GM18909 (cell line): ENCODE measurements around the gene PDE4D.
A peak's percentile ranks its signal among the peaks of the same experiment; 100 is the strongest.
"Not testable (repeated sequence)": the region's sequence is repeated elsewhere in the genome, so short reads cannot be mapped to it uniquely, and the experiment has no call there.

Source experiments
- ATAC-seq: cut with Tn5 transposase; IDR thresholded peaks from one replicate; pipeline ENCODE4 v1.9.1; 2021; ENCODE audit warnings: mild to moderate bottlenecking; ENCODE audit not compliant: unreplicated experiment, poor library complexity

The PDE4D gene

DNA sequence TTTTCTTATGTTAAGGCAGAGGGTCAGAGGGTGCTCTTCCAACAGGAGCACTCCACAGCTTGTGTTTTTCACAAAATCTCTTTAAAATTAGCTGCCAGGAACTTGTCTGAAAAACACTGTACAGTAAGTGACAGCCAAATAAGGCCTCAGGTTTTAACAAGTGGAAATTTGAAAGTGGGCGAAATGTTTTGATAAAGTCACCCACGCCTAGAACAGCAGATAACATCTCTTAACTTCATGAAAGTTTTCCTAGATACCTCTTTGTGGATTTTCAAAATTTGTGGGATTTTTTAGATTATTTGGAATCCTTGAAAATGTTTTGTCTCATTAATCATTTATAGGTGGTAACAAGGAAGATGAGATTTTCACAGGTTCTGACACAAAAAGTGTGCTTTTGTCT, 121.3 kb downstream of the PDE4D start:
- no peak for ATAC-seq

DNA sequence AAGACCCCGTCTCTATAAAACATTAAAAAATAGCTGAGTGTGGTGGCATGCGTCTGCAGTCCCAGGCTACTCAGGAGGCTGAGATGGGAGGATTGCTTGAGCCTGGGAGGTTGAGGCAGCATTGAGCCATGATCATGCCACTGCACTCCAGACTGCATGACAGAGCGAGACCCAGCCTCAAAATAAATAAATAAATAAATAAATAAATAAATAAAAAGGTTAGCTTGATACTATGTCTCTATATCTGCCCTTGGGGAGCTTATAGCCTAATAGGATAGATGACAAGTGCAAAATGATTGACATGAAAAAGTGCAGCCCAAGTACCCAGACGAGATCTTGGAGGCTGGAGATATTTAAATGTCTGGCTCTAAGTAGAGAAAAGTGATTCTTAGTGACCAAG, 122.6 kb downstream of the PDE4D start:
- no peak for ATAC-seq

DNA sequence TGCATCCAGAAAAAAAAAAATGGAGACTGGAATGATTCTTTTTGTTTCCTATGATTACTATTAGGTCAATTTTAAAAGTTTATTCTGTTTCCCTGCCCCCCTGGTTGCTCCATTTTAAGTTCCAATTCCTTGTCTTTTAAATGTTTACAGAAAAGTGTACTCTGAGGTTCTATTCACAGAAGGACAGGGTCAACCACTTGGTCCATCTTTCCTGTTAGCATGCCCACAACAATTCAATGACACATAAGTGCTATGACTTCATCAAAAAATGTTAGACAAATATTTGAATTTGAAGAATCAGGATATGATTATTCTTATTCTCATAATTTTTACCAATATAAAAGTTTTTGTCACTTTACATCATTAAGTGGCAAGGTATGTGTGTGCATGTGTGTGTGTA, 123.7 kb downstream of the PDE4D start:
- no peak for ATAC-seq

DNA sequence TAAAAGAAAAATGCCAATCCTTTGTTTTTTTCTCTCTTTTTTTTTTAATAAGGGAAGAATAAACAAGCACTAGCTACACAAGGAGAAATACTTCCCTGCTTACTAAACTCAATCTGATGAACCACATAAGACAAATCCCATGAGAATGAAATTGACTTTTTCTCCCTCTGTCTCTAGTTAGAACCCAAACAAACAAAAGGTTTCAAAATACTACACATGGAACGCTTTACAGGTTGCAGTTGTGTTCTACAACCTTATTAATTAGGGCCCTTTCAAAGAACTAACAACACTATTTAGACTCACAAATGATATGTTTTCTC, 124.5 kb downstream of the PDE4D start:
- ATAC-seq: no peak

DNA sequence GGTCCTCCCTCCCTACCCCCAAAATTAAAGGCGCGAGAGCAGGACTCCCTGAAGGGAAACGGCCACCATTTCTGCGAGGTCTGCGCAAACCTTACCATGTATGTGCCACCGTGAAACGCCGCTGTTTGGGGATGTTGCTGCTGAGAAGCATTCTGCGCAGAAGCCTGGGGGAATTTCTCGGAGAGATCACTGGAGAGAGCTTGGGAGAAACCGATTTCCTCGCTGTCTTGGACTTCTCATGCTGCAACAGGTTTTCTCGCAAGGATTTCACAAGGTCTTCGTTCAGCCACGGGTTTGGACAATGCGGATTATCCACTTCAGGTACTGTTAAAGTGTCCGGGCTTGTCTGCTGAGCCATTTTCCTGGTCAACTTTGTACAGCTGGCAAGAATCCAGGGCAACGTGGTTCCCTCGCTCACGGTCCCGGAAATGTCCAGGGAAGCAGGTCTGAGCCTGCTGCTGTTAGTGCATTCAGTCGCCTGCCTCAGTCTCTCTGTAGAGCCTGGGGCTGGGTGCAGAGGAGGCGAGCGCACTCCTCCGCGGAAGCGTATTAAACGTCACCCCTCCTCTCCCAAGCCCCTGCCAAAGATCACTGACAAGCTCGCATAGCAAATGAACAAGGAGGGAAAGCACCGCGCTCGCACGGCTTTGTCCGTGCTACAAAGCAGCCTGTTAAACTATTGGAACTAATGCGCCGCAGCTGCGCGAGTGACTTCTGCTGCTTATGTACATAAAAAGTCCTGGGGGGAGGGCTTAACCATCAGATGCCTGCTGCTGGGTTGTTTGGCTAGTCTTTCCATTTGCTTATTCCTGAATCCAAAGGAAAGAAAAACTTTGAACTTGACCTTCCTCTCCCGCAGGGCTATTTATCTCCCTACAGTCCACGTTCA, 125.1 kb downstream of the PDE4D start:
- peak; percentile 70 for ATAC-seq

DNA sequence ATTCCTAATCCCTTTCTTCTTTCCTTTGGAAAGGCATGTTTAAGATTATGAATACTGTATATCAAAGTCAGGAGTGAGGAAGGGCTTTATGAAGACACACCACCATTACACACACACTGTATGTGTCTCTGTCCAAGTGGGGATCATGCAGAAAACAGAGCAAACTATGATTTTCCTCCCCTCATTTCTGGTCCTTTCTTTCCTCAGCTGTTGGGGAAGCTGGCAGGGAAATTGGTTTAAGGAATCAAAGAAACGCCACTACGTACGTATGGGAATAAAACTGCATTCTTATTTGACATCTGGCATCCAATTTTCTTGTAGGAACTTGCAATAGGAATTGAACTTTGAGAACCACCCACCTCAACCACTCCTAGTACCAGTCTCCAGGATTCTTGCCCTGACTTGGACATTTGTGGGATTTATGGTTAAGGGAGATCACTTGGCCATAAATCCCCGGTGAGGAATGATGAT, 125.8 kb downstream of the PDE4D start:
- ATAC-seq: no peak

DNA sequence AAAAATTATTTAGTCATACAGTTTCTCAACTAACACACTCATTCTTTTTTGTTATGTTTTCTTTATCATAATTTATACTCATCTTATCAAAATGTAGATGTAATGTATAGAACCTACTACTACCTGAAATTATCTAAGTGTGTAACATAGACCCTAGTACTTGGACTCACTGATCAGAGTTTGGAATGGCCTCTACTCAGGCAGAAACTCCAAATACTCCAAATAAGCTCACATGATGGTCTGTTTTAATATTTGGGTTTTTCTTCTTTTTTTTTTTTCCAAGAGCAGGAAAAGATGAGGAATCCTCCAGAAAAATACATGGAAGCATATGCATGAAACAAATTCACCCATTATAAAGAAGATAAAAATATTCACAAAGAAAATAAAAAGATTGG, 126.3 kb downstream of the PDE4D start:
- no peak for ATAC-seq

DNA sequence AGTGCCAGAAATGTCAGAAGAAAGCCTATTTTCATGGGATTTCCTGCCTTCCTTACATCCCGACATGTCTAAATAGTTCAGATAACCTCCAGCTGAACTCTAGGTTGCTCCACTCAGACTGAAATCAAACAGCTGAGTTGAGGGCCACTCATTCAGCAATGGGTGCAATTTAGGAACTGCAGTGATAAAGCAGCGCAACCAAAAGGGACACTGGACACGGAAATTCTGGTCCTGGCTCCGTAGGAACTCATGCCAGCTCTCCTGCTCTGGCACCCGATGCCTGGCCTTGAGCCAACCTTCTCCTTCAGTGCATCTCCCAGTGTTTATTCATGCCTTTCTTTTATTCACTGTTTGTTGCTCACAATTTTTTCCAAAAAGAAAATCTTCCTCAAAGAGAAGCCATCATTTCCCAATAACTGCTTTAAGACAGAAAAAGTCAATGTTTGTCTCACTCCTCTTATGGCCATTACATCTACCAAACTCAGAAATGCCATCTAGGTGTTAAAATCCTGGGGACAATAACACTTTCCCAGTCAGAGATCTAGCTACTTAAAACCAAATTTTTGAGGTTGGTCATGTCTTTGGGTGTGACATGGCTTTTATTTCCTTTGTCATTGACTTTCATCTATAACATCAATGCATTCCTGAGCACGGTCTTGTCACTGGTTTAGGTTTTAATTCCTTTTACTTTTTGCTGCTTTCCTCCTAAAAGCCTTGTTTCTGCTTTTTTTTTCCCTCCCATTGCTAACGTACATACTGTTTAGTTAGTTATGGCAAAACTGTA, 126.9 kb downstream of the PDE4D start:
- no peak for ATAC-seq

DNA sequence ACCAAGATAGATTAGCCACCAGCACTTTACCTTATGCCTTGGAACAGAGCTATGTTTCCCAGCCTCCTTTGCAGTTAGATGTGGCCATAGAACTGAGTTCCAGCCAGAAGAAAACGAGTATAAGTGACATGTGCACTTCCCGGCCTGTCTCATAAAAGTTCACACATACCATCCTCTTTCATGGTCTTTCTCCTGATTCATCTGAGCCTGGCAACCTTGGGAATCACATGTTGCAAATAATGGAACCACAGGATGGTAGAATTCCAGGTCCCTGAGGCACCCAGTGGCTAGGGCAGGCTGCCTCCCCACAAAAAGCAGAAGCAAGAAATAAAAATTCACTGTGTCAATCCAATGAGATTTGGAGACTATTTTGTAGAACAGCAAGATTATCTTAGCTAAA, 128.1 kb downstream of the PDE4D start:
- no peak for ATAC-seq

DNA sequence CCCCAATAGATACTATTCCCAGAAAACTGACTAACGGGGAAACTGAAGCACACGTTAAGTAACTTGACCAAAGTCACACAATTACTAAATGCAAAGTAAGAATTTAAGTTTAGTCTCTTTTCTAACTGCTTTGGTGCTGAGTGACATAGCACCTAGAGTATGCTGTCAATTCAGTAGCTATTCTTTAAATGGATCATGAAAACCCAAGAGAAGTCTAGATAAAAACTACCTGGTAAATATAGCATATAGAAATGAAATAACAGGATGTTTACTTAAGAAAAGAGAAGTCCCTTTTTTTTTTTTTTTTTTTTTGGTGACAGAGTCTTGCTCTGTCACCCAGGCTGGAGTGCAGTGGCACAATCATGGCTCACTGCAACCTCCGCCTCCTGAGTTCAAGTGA, 129.2 kb downstream of the PDE4D start:
- ATAC-seq: no peak

DNA sequence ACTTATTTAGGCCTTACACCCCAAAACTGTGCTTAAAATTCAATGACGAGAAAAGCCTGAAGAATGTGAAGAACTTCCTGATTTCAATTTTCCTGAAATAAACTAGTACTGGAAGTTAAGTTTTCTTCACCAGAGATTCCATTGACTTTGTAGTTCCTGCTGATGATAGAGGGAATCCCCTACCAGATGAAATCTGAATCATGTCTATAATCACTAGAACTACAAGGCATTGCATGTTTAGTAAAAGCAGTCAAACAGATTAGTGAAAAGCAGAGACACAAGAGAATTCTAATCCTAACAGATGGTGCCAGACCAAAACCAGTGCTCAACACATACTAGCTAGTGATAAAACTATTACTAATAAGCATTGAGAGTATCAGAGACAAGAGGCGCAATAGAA, 130.0 kb downstream of the PDE4D start:
- ATAC-seq: no peak

DNA sequence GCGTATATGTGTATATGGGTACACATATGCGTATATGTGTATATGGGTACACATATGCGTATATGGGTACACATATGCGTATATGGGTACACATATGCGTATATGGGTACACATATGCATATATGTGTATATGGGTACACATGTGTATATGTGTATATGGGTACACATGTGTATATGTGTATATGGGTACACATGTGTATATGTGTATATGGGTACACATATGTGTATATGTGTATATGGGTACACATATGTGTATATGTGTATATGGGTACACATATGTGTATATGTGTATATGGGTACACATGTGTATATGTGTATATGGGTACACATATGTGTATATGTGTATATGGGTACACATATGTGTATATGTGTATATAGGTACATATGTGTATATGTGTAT, 131.3 kb downstream of the PDE4D start:
- not testable (repeated sequence) for ATAC-seq

DNA sequence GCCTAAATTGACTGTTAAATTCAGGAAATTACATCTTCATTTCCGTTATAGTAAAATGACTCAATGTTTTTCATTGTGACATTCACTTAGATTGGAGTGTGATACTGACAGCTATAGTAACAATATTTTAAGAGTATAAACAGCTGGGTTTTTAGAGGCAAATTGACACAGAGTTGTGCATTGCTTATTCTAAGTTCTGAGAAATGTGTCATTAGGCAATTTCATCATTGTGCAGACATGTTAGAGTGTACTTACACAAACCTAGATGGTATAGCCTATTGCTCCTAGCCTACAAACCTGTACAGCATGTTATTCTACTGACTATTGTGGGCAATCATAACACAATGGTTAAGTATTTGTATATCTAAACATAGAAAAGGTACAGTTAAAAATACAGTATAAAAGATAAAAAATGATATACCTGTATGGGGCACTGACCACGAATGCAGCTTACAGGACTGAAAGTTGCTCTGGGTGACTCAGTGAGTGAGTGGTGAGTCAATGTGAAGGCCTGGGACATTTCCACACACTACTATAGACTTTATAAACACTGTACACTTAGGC, 132.7 kb downstream of the PDE4D start:
- no peak for ATAC-seq

DNA sequence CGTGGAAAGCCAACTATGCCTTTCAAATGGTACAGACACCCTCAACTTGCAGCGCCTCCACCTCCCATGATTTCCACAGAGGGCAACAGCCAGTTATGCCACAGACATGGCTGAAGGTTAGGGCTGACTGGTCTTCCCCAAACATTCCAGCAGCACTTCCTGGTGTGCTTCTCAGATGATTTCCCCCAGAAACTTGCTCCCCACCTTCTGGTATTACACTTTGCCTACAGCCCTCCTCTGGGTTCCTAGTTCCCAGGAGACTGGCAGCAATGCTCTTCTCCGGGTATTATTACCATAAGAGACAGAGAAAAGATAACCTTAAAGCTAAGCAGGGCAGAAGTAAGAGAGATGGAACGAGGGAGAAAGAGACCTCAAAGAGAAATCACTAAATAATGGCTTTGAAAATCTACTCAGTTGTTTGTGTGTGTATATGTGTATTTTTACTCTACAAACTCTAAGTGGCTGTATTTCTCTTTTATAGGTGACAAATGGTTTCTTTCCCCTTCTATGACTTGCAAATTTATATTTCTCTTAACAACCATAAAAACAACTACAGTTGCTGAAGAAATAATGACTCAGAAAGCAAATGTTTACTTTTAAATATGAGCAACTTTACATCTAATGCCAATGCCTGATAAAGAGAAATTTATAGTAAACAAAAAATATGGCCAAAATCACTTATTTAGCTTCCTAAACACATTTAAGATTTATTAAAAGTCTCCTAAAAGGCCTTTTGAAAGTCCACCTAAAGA, 133.8 kb downstream of the PDE4D start:
- ATAC-seq: no peak

DNA sequence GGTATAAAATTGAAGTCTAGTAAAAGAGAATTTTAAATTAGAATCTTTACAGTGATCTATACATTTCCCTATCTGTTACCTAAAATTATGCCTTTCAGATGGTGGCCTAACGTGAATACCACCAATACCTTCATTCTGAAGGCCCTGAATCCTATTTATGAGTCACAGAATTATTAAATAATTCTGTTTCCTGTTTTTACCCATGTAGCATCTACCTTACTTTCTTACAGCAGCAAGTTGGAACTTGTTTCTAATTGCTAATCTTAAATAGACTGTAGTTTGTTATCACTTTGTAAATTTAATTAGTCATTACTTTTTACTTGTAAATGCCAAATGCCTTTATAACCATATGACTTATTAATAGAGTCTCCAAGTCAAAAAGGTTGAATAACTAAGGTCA, 135.0 kb downstream of the PDE4D start:
- no peak for ATAC-seq

DNA sequence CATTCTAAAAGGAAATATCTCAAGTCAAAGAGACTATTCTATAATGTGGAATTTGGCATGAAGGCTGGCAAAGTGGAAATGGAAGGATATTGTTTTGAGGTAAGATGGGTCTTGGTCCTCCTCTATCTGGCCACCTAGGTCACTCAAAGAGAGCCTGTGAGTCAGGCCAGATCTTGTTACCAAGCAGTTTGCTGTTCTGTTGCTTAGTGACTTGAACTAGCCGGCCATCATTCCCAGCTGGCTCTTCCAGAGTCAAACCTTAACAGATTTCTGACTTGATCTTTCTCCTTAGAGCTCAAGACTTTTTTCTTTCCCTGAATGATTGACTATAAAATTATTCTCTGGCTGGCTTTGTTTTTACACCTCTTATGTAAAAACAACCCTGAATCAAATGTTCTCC, 136.1 kb downstream of the PDE4D start:
- no peak for ATAC-seq

DNA sequence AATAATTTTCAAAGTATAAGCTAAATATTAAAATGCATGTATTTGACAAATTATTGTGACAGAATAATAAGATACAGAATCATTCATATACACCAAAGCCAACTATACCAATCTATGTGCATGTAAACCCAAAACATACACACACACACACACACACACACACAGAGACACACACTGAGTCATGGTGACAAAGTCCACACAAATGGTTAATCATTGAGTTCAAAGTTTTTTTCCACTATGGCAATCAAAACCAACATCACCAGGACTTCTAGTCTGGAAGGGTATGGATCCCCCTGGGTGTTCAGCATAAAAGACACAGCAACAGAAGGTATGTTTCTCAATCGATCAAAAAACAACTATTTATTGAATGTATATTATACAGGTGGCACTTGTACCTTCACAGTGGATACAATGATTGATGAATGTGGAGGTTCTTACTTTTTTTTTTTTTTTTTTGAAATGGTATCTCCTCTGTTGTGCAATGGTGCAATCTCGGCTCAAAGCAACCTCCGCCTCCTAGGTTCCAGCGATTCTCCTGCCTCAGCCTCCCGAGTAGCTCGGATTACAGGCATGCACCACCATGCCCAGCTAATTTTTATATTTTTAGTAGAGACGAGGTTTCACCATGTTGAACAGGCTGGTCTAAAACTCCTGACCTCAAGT, 137.0 kb downstream of the PDE4D start:
- no peak for ATAC-seq

DNA sequence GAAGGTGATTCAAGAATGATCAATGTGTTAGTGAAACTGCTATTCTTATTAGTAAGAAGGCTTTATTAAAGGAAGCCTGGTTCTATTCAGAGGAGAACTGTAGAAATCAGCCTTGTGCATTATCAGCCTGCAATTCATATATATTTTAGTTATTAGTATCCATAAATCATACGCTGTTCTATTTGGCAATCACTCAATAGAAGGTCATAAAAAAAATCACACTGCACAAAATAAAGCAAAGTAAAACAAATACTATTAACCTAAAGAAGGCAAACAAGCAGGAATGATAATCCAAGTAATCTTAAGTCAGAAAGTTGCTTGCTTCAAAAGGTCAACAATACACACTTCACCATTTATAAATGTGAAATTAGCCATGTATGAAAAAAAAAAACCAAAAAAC, 138.1 kb downstream of the PDE4D start:
- no peak for ATAC-seq

DNA sequence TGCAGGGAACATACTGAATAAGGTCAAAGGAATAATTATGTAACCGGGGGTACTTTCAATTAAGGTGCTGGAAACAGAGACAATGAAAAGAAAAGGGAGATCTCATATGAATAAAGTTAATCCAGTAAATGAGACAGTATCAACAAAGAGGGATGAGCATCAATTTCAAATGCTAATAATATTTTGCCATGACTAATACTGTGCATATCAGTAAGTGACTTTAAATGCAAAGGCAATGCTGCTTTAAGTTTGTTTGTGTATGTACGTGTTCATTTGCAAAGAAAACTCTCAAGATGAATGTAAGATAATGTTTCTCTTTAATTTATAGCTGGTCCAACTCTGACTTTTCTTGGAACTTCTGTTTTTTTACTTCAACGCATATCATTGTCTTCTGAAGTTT, 139.9 kb downstream of the PDE4D start:
- no peak for ATAC-seq
